Heart left ventricle (tissue), 16 donors: ENCODE results near the gene KSR2. TPM values are rescaled to one million over a fixed set of nuclear protein-coding genes. Genes with fewer than 3 reads are reported as not detected.

Experiments
- ATAC-seq, 4 donors: fragments of 200-7000 bp; cut with Tn5 transposase; one replicate each; pipeline ENCODE4 v1.9.1; 2020 to 2022; ENCODE audit warnings: moderate library complexity in 4 of 4, mild to moderate bottlenecking in 3 of 4, moderate number of reproducible peaks in 1 of 4
- DNase-seq, 5 donors: peaks; one replicate each; pipeline ENCODE4 v3.0.0-alpha.2; 2020
- H3K27ac ChIP-seq, 12 donors: fragments of 200-600 bp; sonication (generic) in 4 of 12; one replicate each; pipeline versions ENCODE4 v1.5.0 to v1.8.0; 2016 to 2022; ENCODE audit warnings: mild to moderate bottlenecking in 2 of 12
- H3K27me3 ChIP-seq, 9 donors: fragments of 200-600 bp; sonication (generic) in 2 of 9; one replicate each; pipeline versions ENCODE4 v1.5.1 to v1.8.0; 2016 to 2022; ENCODE audit warnings: mild to moderate bottlenecking in 3 of 9
- H3K36me3 ChIP-seq, 9 donors: fragments of 200-600 bp; sonication (generic) in 2 of 9; one replicate each; pipeline versions ENCODE4 v1.5.0 to v1.8.0; 2018 to 2022; ENCODE audit warnings: mild to moderate bottlenecking in 2 of 9
- H3K4me1 ChIP-seq, 12 donors: fragments of 200-600 bp; sonication (generic) in 4 of 12; one replicate each; pipeline versions ENCODE4 v1.5.0 to v1.8.0; 2016 to 2022; ENCODE audit warnings: mild to moderate bottlenecking in 3 of 12
- H3K4me3 ChIP-seq, 12 donors: fragments of 200-600 bp; sonication (generic) in 4 of 12; one replicate each; pipeline versions ENCODE4 v1.5.0 to v1.8.0; 2017 to 2022; ENCODE audit warnings: mild to moderate bottlenecking in 9 of 12, moderate library complexity in 4 of 12
- H3K9me3 ChIP-seq, 12 donors: fragments of 200-600 bp; sonication (generic) in 4 of 12; one replicate each; pipeline versions ENCODE4 v1.5.0 to v1.8.0; 2016 to 2022; ENCODE audit warnings: mild to moderate bottlenecking in 1 of 12
- CTCF ChIP-seq, 12 donors: fragments of 200-600 bp; sonication (generic) in 4 of 12; IDR thresholded peaks; one replicate each; pipeline versions ENCODE4 v1.5.0 to v1.8.0; 2018 to 2022; ENCODE audit warnings: antibody characterized with exemption in 12 of 12, mild to moderate bottlenecking in 5 of 12
- POLR2A ChIP-seq, 2 donors: fragments of 450-650 bp; IDR thresholded peaks; one replicate each; pipeline ENCODE4 v1.6.1; 2017; ENCODE audit warnings: antibody characterized with exemption in 2 of 2, mild to moderate bottlenecking in 2 of 2, moderate library complexity in 2 of 2
- WGBS, 4 donors: extraction: QIAGEN DNeasy Blood & Tissue Kit in 2 of 4; methylation state at CpG; one replicate each; pipeline versions ENCODE4 v1.1.5 to v1.1.7; 2013 to 2018; 5-methylcytosine and 5-hydroxymethylcytosine counted together
- intact Hi-C, 10 donors: fragments of 100-400 bp; cut with DNase I; formaldehyde crosslinking; loops; one replicate each; pipeline versions ENCODE4 v1.11.1 to v1.14.2; 2022
- polyA plus RNA-seq, 2 donors: library from polyadenylated mRNA; stranded (reverse); fragments of 200-250 nt; gene quantifications; one replicate each; pipeline ENCODE4 v1.2.3, GENCODE V29; 2013
- total RNA-seq, 9 donors: library from RNA; depleted of rRNA in 2 of 9; stranded (reverse); fragments of >200 nt in 2 of 9; fragmentation: NEBNext Ultra II Directional in 3 of 9; extraction: Animal tissue kit (Norgen Biotek cat#: 25700) in 3 of 9; gene quantifications; one replicate each; pipeline versions ENCODE4 v1.1.0 to v1.2.4, GENCODE V29; 2016 to 2023
- donor health status: ischemic (EF 13 %, LVEDD 7.1; RV severe dilation, severe dysfunction).
- donor health status: healthy with polysubstance abuse.
- donor health status: DM: no; HTN: yes; CAD: no.
- donor health status: DM: no; HTN: no; CAD: no.
- donor health status: ischemic (EF 25% LVEDD 6.9; RV normal size, moderate dysfunction).
- donor health status: ischemic (EF 25% LVEDD 5.7; RV mildly dilated, moderate dysfunction).
- donor health status: healthy.
- donor health status: DM: yes; HTN: yes; CAD: no.
- donor health status: ischemic (EF 35%, LVEDD 5.7; RV mildly dilated, moderate dysfunction).
- donor health status: nonischemic (EF 11% LVEDD 7.7; RV severe dilation, severe dysfunction).
- donor health status: DM: yes; HTN: yes; CAD: no.
- donor health status: PGD.
- donor health status: ischemic (EF 29% LVEDD 5.4; RV normal size, mild dysfunction).
- donor health status: nonischemic (EF 23%, LVEDD 6.1; RV moderate dilation, normal function).

KSR2 gene
- total and polyA plus RNA-seq, 11 donors = under 0.01 to 0.02 (median 0.02) TPM; not detected in 8

GRCh38 chr12:117508468-117508867, 460.3 kb downstream of the KSR2 start:
- no peak for DNase-seq
- TF ChIP-seq CTCF (IDR thresholded peaks at IDR 0.05) (no peak), POLR2A (IDR thresholded peaks at IDR 0.05) (no peak)
- Histone ChIP-seq H3K36me3 (no peaks in the 10 kb centered on the region), H3K27me3 (no peaks in the 10 kb centered on the region), H3K27ac (no peak overlapping the region), H3K4me1 (peaks cover 0 to 3% (median 0%) of the 10 kb centered on the region in 12 donors), H3K9me3 (peaks cover 0 to 2% (median 0%) of the 10 kb centered on the region in 12 donors), H3K4me3 (no peak overlapping the region)
- intact Hi-C loops = no loop called here
- no peak for ATAC-seq

GRCh38 chr12:117507548-117507947, 461.2 kb downstream of the KSR2 start:
- Histone ChIP-seq H3K36me3 (no peaks in the 10 kb centered on the region), H3K27ac (no peak overlapping the region), H3K4me3 (no peak overlapping the region), H3K9me3 (peaks cover 0 to 6% (median 0%) of the 10 kb centered on the region in 12 donors), H3K4me1 (no peaks in the 10 kb centered on the region), H3K27me3 (no peaks in the 10 kb centered on the region)
- TF ChIP-seq POLR2A (IDR thresholded peaks at IDR 0.05) (no peak), CTCF (IDR thresholded peaks at IDR 0.05) (no peak)
- 38 to 49% (median 45%) methylated on average over 3 of the region's 3 CpGs for WGBS, 4 donors
- ATAC-seq = no peak
- intact Hi-C loops = no loop called here
- no peak for DNase-seq

- intact Hi-C loops = no loop called here
- H3K9me3 ChIP-seq = peaks cover 0 to 6% (median 0%) of the 10 kb centered on the region in 12 donors
- ATAC-seq (no peak), DNase-seq (no peak)
- no peaks in the 10 kb centered on the region for H3K27me3 ChIP-seq
- TF ChIP-seq POLR2A (IDR thresholded peaks at IDR 0.05) (no peak), CTCF (IDR thresholded peaks at IDR 0.05) (no peak)
- H3K36me3 ChIP-seq = no peaks in the 10 kb centered on the region
- H3K4me3 ChIP-seq = no peak overlapping the region
- H3K4me1 ChIP-seq = peaks cover 0 to 8% (median 3%) of the 10 kb centered on the region in 12 donors
- 47 to 82% (median 69%) methylated on average over 1 of the region's 1 CpG for WGBS, 4 donors
- no peak overlapping the region for H3K27ac ChIP-seq
Observed at GRCh38 chr12:117506333-117506732, 462.5 kb downstream of the KSR2 start.

GRCh38 chr12:117502633-117503032, 466.2 kb downstream of the KSR2 start:
- 31 to 55% (median 38%) methylated on average over 2 of the region's 2 CpGs for WGBS, 4 donors
- no peak for TF ChIP-seq POLR2A (IDR thresholded peaks at IDR 0.05)
- no peak for TF ChIP-seq CTCF (IDR thresholded peaks at IDR 0.05)
- ATAC-seq (no peak), DNase-seq (no peak)
- intact Hi-C loops = no loop called here
- H3K27ac ChIP-seq = peak overlapping the region in 1 of 12 donors; percentile 22
- H3K4me1 ChIP-seq = peaks cover 0 to 12% (median 4%) of the 10 kb centered on the region in 12 donors
- no peak overlapping the region for H3K4me3 ChIP-seq
- H3K27me3 ChIP-seq = no peaks in the 10 kb centered on the region
- no peaks in the 10 kb centered on the region for H3K36me3 ChIP-seq
- peaks cover 0 to 6% (median 0%) of the 10 kb centered on the region in 12 donors for H3K9me3 ChIP-seq
